Right ventricle myocardium superior (tissue), 1 donor: Measurements from ENCODE around the gene LAMB1. TPM values are rescaled to one million over a fixed set of nuclear protein-coding genes. Genes with fewer than 3 reads are reported as not detected.
A peak's percentile ranks its signal among the peaks of the same experiment; 100 is the strongest.
"Not testable (repeated sequence)": the region's sequence is repeated elsewhere in the genome, so short reads cannot be mapped to it uniquely, and the experiment has no call there.

Experiments
- ATAC-seq: fragments of 200-7000 bp; cut with Tn5 transposase; one replicate; pipeline ENCODE4 v1.9.1; 2020; ENCODE audit warnings: mild to moderate bottlenecking; ENCODE audit not compliant: poor library complexity
- DNase-seq: peaks from one replicate; pipeline ENCODE4 v3.0.0-alpha.2; 2020
- intact Hi-C: fragments of 100-400 bp; cut with DNase I; formaldehyde crosslinking; loops from one replicate; pipeline ENCODE4 v1.11.2; 2022
- total RNA-seq: library from RNA; stranded (reverse); fragmentation: NEBNext Ultra II Directional; extraction: Animal tissue kit (Norgen Biotek cat#: 25700); gene quantifications from one replicate; pipeline ENCODE4 v1.2.1, GENCODE V29; 2021
- donor health status: DM: no; HTN: yes; CAD: no; lungs with severe emphysema.

The LAMB1 gene
- total RNA-seq, 1 donor from 2014 or later, result 62.1 TPM

GRCh38 chr7:107957436-107957835 is 45.5 kb downstream of the LAMB1 start:
- DNase-seq (no peak), ATAC-seq (peak; percentile 59)
- intact Hi-C loops, result no loop called here

GRCh38 chr7:107956950-107957349 is 46.0 kb downstream of the LAMB1 start:
- intact Hi-C loops, ATAC-seq, DNase-seq: not testable (repeated sequence)

DNA sequence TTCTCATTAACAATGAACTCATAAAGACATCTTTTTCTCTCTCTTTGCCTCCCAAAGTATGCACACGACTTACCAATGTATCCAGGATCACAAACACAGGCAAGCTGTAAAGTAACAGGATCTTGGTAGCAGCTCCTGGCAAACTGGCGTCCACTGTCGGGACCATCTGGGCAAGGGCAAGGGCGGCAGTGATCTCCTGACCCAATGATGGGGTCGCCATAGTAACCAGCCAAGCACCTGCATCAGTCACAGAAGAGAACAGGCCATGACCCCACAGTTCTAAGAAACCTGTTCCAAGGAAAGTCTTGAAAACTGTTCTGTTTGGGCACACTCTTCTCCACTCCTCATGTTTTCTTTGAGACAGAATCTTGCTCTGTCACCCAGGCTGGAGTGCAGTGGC is 47.6 kb downstream of the LAMB1 start:
- no peak for DNase-seq
- intact Hi-C loops, result no loop called here
- ATAC-seq, result no peak

- ATAC-seq (no peak), DNase-seq (no peak)
- intact Hi-C loops, result no loop called here
Measured at GRCh38 chr7:107953924-107954303, 49.0 kb downstream of the LAMB1 start.

DNA sequence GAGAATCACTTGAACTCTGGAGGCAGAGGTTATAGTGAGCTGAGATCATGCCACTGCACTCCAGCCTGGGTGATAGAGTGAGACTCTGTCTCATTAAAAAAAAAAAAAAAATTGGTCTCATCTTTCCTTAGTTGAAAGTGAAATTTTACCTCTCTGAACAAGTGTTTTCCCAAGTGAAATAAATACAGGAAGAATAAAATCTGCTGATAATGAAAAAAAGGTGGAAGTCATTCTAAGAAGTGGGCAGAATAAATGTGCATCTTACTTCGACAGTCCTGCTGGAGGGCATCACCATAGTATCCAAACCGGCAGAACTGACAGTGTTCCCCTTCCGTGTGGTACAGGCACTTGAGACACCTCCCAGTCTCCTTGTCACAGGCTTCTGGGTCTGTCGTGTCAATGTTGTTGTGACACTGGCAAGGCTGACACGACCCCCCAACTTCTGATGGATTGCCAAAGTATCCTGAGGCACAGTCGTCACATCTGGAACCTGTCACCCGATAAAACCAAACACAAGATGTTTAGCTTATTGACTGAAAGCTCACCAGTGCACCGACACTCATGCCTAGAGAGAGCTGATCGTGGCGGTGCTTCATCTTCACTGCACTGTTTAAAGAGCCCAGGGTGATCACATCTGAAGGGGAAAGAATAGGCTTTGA is 49.6 kb downstream of the LAMB1 start:
- DNase-seq (no peak), ATAC-seq (no peak)
- intact Hi-C loops, result no loop called here

DNA sequence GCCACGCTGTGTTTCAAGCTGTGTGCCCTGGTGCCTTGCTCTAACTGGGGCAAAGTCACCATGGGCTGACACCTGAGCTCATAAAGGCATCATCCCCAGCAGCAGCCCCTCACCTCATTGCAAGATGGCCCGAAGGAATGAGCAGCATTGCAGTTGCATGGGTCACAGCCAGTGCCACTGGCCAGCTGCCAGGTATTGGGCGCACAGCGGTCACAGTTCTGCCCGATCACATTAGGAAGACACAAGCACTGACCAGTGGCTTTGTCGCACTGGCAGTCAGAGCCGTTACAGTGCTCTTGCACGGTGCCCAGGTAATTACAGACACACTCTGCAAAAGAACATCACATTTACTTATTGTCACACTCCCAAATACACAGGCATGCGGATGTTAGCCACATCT is 51.1 kb downstream of the LAMB1 start:
- intact Hi-C loops, result no loop called here
- ATAC-seq, result peak; percentile 7

DNA sequence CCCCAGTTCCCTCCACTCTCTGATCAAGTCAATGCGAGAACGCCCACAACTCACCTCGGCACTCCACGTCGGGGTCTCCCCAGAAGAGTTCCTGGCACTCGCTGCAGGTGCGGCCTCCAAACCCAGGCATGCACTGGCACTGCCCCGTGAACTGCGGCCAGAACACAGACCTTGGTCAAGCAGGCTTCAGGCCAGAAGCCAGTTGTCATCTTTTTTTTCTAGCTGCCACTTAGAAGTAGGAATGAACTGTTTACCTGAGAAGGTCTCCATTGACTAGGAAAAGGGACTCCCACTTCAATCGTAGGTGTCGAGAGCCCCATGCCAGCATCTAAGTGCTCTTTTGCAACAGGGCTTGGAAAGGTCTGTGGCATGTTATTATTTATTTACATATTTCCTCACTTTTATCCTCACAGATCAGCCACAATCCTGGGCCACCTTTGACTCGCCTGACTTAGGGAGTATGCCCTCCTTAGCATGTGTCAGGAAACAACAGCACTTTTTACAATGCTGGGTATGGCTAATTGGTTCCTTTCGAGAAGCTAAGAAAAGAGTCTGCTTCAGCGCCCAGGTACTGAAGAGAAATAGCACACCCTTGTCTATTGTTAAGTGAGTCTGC is 51.7 kb downstream of the LAMB1 start:
- intact Hi-C loops, result no loop called here

More for the DNA sequence above, 51.1 kb downstream of the LAMB1 start:
- no peak for DNase-seq

DNA sequence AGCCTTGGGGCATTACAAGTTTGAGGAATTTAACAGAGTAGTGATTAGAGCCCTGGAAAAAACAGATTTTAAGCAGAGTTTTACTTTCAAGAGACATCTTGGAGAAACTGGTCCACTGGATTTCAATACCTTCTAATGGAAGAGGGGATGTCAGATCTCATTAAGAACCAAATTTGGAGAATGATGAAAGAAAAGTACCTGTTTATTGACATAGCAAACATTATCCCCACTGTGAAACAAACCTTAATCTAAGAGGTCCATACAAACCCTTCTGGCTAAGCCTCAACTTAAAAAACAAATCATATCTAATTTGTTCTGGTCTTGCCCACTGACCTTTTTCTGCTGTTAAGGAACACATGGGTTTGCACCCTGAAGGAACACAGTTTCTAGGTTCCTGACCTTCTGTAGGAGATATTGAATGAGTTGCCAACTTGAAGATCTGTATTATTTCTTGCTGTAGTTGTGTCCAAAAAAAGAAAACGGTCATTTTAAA is 53.5 kb downstream of the LAMB1 start:
- DNase-seq, result no peak
- no peak for ATAC-seq
- intact Hi-C loops, result loop anchor here (10.0 kb wide), 1 partner anchor 195 kb away; no protein-coding TSS in a partner anchor

More for the DNA sequence above, 51.7 kb downstream of the LAMB1 start:
- DNase-seq (no peak), ATAC-seq (peak; percentile 22)

GRCh38 chr7:107948645-107949442 is 54.1 kb downstream of the LAMB1 start:
- DNase-seq (no peak), ATAC-seq (no peak)
- intact Hi-C loops, result loop anchor here (10.0 kb wide), 1 partner anchor 196 kb away; no protein-coding TSS in a partner anchor

DNA sequence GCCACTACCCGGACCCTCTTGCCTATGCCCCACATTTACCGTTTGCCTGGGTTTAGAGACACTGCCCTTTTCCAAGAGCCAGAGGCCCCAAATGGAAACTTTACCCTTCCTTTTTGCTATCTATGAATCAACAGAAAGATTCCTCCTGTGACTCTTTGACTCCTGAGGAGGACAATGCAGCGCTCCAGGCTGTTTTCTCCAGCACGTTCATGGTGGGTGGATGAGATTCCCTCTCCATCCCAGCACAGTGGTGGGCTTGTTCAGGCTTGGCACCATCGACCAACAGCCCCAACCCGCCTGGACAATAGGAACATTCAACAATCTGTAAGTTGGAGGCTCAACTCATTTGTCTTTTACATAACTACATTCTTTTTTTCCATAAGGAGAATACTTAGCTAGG is 56.1 kb downstream of the LAMB1 start:
- intact Hi-C loops, result loop anchor here (10.0 kb wide), 1 partner anchor 198 kb away; no protein-coding TSS in a partner anchor
- ATAC-seq, result no peak
- DNase-seq, result no peak

DNA sequence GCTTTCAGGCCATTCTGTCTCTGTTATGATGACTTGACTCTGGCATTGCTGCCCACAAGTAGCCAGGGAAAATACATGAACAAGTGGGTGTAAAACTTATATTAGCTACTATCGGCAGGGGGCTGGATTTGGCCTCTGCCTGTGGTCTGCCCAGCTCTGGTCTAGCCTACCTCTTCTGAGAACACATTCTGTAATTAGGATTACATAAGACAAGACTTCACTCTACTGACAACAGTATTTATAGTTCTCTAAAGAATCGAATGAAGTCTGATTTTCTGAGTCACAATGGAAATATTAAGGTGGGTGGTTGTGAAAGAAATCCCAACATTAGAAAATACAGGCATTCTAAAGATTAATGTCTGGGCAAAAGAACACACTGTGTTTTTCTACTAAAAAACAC is 56.5 kb downstream of the LAMB1 start:
- DNase-seq (no peak), ATAC-seq (no peak)
- intact Hi-C loops, result loop anchor here (10.0 kb wide), 1 partner anchor 198 kb away; no protein-coding TSS in a partner anchor

DNA sequence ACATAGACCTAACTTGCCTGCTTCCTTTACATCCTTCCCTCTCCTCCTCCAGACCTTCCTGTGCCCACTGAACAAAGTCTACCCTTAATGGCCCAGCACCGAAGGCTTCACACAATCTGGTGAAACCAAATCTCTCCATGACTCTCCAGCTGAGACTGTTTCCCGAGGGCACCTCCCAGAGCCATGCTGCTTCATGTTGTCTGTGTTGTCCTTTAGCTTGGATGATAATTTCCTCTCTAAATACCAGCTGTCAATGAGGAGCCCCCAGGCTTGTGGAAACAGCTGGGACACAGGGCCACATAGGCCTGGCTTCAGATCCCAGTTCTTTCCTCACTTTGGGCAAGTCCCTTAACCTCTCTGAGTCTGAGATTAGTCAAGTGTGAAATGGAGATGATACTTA is 57.6 kb downstream of the LAMB1 start:
- no peak for DNase-seq
- ATAC-seq, result no peak
- intact Hi-C loops, result loop anchor here (10.0 kb wide), 1 partner anchor 199 kb away; no protein-coding TSS in a partner anchor

DNA sequence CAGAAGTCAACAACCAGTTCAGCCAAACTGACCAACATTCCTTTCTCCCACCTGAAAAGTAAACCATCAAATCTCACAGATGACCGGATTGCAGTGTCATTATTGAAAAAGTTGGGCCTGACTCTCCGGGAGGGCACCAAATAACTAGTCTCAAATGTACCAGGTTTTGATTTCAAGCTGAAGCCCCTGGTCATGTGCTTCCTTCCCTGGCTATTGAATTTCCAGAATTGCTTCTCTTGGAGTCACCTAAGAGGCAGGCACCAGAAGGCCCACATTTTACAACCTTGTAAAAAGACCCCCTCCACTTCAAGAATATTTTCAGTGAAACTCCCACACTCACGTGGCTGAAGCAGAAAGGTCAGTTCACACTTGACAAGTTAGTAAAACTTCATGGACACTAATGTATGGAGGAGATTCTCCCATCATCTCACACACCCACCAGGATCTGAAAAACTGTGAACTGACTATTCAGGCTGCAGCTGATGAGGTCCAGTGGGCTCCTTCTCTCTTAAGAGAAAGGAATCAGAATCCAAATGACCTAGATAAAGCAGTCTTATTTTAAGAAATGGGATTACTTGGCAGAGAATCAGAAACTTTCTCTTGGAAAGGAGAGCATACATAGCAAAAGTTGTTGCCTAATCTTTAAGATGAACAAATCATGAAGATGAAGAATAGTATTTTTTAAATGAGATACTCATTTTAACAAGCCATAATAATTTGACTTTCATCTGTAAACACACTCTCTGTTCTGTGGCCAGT is 58.4 kb downstream of the LAMB1 start:
- no peak for ATAC-seq
- intact Hi-C loops, result loop anchor here (10.0 kb wide), 1 partner anchor 200 kb away; no protein-coding TSS in a partner anchor
- DNase-seq, result no peak

DNA sequence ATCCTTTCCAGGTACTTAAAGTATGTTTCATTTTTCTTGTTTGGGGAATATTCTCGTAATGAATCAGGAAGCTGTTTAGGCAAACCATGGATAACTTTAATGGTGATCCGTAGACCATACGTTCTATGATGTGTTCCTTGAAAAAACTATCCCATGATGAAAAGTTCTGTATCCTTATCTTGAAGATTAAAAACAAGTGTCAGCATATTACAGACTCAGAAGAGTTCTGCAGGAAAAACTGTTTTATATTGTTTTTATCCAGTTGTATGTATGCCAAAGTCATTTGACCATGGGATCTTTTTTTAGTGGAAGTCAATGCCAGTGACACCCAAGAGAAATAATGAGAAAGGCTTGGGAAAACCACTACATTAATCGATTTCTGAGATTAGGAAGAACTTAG is 59.9 kb downstream of the LAMB1 start:
- intact Hi-C loops, result loop anchor here (10.0 kb wide), 1 partner anchor 202 kb away; no protein-coding TSS in a partner anchor
- DNase-seq, result no peak

DNA sequence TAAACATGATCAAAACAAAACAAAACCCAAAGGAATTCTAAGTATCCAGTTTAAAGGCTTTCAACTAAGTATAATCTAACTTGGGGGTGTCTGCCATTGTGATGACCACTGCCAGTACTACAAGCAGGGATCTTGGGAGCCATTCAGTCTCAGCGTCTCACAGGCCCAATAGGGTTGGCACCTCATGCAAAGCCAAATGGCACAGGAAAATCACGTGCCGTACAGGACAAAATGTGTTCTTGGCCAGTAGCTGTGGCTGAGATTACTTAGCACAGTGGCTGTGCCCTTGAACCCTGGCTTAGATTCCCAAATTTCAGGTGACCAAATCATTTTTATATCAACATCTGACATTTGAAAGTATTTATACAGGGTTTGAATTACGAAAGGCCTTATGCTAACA is 62.0 kb downstream of the LAMB1 start:
- peak; percentile 22 for ATAC-seq
- intact Hi-C loops, result loop anchor here (10.0 kb wide), 1 partner anchor 204 kb away; no protein-coding TSS in a partner anchor

More for the DNA sequence above, 59.9 kb downstream of the LAMB1 start:
- ATAC-seq, result no peak

GRCh38 chr7:107939573-107940489 is 63.1 kb downstream of the LAMB1 start:
- intact Hi-C loops, result loop anchor here (10.0 kb wide), 1 partner anchor 205 kb away; no protein-coding TSS in a partner anchor
- DNase-seq (peak; percentile 79), ATAC-seq (peak; percentile 58)

More for the DNA sequence above, 62.0 kb downstream of the LAMB1 start:
- no peak for DNase-seq
